ENCODE data around the gene NCKIPSD.
A peak's percentile ranks its signal among the peaks of the same experiment; 100 is the strongest.

NCKIPSD gene

GRCh38 chr3:48674505-48674904, 11.2 kb downstream of the NCKIPSD start:
- peak; percentile 8 for ATAC-seq

GRCh38 chr3:48672522-48672921, 13.2 kb downstream of the NCKIPSD start:
- peaks cover 48% of the 10 kb centered on the region for H3K36me3 Mint-ChIP-seq
- no peak for ATAC-seq
- no peaks in the 10 kb centered on the region for H3K4me1 Mint-ChIP-seq
- no peak overlapping the region for H3K4me3 Mint-ChIP-seq
- DNase-seq (ENCODE audit: low spot score in 2 of 2), result no peak
- peak overlapping the region; percentile 46 for H3K27ac Mint-ChIP-seq
- no peaks in the 10 kb centered on the region for H3K9me3 Mint-ChIP-seq

More at GRCh38 chr3:48674505-48674904, 11.2 kb downstream of the NCKIPSD start:
- Mint-ChIP-seq H3K4me3 (no peak overlapping the region), H3K9me3 (no peaks in the 10 kb centered on the region), H3K4me1 (no peaks in the 10 kb centered on the region), H3K36me3 (peaks cover 61% of the 10 kb centered on the region), H3K27ac (no peak overlapping the region)
- DNase-seq (ENCODE audit: low spot score in 2 of 2), result no peak

GRCh38 chr3:48664929-48665328, 20.8 kb downstream of the NCKIPSD start:
- no peak overlapping the region for H3K27ac Mint-ChIP-seq
- no peak for ATAC-seq
- DNase-seq (ENCODE audit: low spot score in 2 of 2), result no peak
- no peaks in the 10 kb centered on the region for H3K9me3 Mint-ChIP-seq
- H3K36me3 Mint-ChIP-seq, result peaks cover 26% of the 10 kb centered on the region
- H3K4me1 Mint-ChIP-seq, result peaks cover 18% of the 10 kb centered on the region
- no peak overlapping the region for H3K4me3 Mint-ChIP-seq

- Mint-ChIP-seq H3K4me1 (peaks cover 18% of the 10 kb centered on the region), H3K27ac (peak overlapping the region; percentile 91), H3K36me3 (peaks cover 30% of the 10 kb centered on the region), H3K9me3 (no peaks in the 10 kb centered on the region), H3K4me3 (peak overlapping the region; percentile 89)
- DNase-seq (ENCODE audit: low spot score in 2 of 2), result no peak
- ATAC-seq, result no peak
Measured at GRCh38 chr3:48664313-48664644, 21.4 kb downstream of the NCKIPSD start.

- peak; percentile 84 to 98 for DNase-seq (ENCODE audit: low spot score in 2 of 2)
- Mint-ChIP-seq H3K36me3 (peaks cover 32% of the 10 kb centered on the region), H3K9me3 (no peaks in the 10 kb centered on the region), H3K27ac (peak overlapping the region; percentile 91), H3K4me3 (peak overlapping the region; percentile 89), H3K4me1 (peaks cover 18% of the 10 kb centered on the region)
- ATAC-seq, result peak; percentile 91
Measured at GRCh38 chr3:48663489-48664312, 22.0 kb downstream of the NCKIPSD start.

GRCh38 chr3:48662753-48663488, 22.8 kb downstream of the NCKIPSD start, which contains the start of gene CELSR3:
CELSR3 (minus strand) TSS chr3:48662886; CDS start chr3:48662634, 252 bp downstream.
- Mint-ChIP-seq H3K27ac (peak within 1 kb of the TSS; percentile 91), H3K36me3 (peaks cover 34% of the 10 kb centered on the region)
- peak; percentile 53 for ATAC-seq

GRCh38 chr3:48662145-48662752, 23.5 kb downstream of the NCKIPSD start:
- no peak for ATAC-seq
- Mint-ChIP-seq H3K9me3 (no peaks in the 10 kb centered on the region), H3K27ac (peak overlapping the region; percentile 91), H3K36me3 (peaks cover 34% of the 10 kb centered on the region), H3K4me3 (peak overlapping the region; percentile 89), H3K4me1 (peaks cover 22% of the 10 kb centered on the region)
- DNase-seq (ENCODE audit: low spot score in 2 of 2), result no peak

More at GRCh38 chr3:48662753-48663488, 22.8 kb downstream of the NCKIPSD start, which contains the start of gene CELSR3:
- DNase-seq (ENCODE audit: low spot score in 2 of 2), result peak; percentile 32 to 71
- no peaks in the 10 kb centered on the region for H3K9me3 Mint-ChIP-seq
- H3K4me3 Mint-ChIP-seq, result peak within 1 kb of the TSS; percentile 89
- peaks cover 18% of the 10 kb centered on the region for H3K4me1 Mint-ChIP-seq

GRCh38 chr3:48661501-48662144, 24.1 kb downstream of the NCKIPSD start:
- no peak for ATAC-seq
- H3K27ac Mint-ChIP-seq, result no peak overlapping the region
- peak overlapping the region; percentile 89 for H3K4me3 Mint-ChIP-seq
- peaks cover 28% of the 10 kb centered on the region for H3K4me1 Mint-ChIP-seq
- no peaks in the 10 kb centered on the region for H3K9me3 Mint-ChIP-seq
- H3K36me3 Mint-ChIP-seq, result peaks cover 34% of the 10 kb centered on the region
- peak; percentile 81 to 94 for DNase-seq (ENCODE audit: low spot score in 2 of 2)

GRCh38 chr3:48660800-48661400, 24.8 kb downstream of the NCKIPSD start:
- peaks cover 34% of the 10 kb centered on the region for H3K36me3 Mint-ChIP-seq
- H3K4me3 Mint-ChIP-seq, result peak overlapping the region; percentile 89
- DNase-seq (ENCODE audit: low spot score in 2 of 2) (no peak), ATAC-seq (no peak)
- no peak overlapping the region for H3K27ac Mint-ChIP-seq
- H3K9me3 Mint-ChIP-seq, result no peaks in the 10 kb centered on the region
- peaks cover 30% of the 10 kb centered on the region for H3K4me1 Mint-ChIP-seq

GRCh38 chr3:48656841-48657281, 28.9 kb downstream of the NCKIPSD start:
- Mint-ChIP-seq H3K9me3 (no peaks in the 10 kb centered on the region), H3K36me3 (peaks cover 34% of the 10 kb centered on the region), H3K4me1 (peaks cover 27% of the 10 kb centered on the region), H3K27ac (peak overlapping the region; percentile 64), H3K4me3 (peak overlapping the region; percentile 74)
- DNase-seq (ENCODE audit: low spot score in 2 of 2) (no peak), ATAC-seq (no peak)

- ATAC-seq, result peak; percentile 85
- Mint-ChIP-seq H3K36me3 (peaks cover 34% of the 10 kb centered on the region), H3K4me1 (peaks cover 27% of the 10 kb centered on the region), H3K9me3 (no peaks in the 10 kb centered on the region), H3K27ac (peak overlapping the region; percentile 84), H3K4me3 (peak overlapping the region; percentile 74)
- DNase-seq (ENCODE audit: low spot score in 2 of 2), result peak; percentile 90 to 95
Measured at GRCh38 chr3:48656061-48656840, 29.5 kb downstream of the NCKIPSD start.

GRCh38 chr3:48655606-48656005, 30.1 kb downstream of the NCKIPSD start:
- Mint-ChIP-seq H3K36me3 (peaks cover 32% of the 10 kb centered on the region), H3K9me3 (no peaks in the 10 kb centered on the region), H3K4me3 (peak overlapping the region; percentile 74), H3K27ac (peak overlapping the region; percentile 84), H3K4me1 (peaks cover 27% of the 10 kb centered on the region)
- DNase-seq (ENCODE audit: low spot score in 2 of 2) (peak in 1 of 2 donors; percentile 32), ATAC-seq (peak; percentile 51)

- H3K4me1 Mint-ChIP-seq, result peaks cover 27% of the 10 kb centered on the region
- H3K27ac Mint-ChIP-seq, result peak overlapping the region; percentile 84
- DNase-seq (ENCODE audit: low spot score in 2 of 2) (no peak), ATAC-seq (no peak)
- H3K9me3 Mint-ChIP-seq, result no peaks in the 10 kb centered on the region
- H3K36me3 Mint-ChIP-seq, result peaks cover 27% of the 10 kb centered on the region
- H3K4me3 Mint-ChIP-seq, result peak overlapping the region; percentile 74
Measured at GRCh38 chr3:48655063-48655462, 30.7 kb downstream of the NCKIPSD start.
